Raji (cell line): Measurements from ENCODE around the gene ZNF768.
A peak's percentile ranks its signal among the peaks of the same experiment; 100 is the strongest.

Source experiments
- POLR2A ChIP-seq: IDR thresholded peaks from 2 replicates; pipeline ENCODE4 v1.6.1; 2011; ENCODE audit warnings: low read depth, low read length, control low read depth; ENCODE audit not compliant: insufficient read depth

The ZNF768 gene

GRCh38 chr16:30526823-30527634 lies 663 bp upstream of the ZNF768 start:
- TF ChIP-seq POLR2A: peak; percentile 70

DNA sequence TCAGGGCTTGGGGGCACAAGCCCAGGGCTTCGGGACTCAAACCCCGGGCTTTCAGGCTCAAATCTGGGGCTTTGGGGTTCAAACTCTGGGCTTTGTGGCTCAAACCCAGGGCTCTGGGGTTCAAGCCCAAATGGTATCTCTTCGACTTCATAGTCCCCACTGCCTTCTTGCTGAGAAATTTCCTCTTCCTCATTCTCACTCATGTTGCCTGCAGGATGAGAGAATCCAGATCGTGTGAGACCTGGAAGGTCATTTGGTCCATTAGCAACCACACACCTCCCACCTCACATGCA lies 576 bp downstream of the ZNF768 start:
- no peak for TF ChIP-seq POLR2A

DNA sequence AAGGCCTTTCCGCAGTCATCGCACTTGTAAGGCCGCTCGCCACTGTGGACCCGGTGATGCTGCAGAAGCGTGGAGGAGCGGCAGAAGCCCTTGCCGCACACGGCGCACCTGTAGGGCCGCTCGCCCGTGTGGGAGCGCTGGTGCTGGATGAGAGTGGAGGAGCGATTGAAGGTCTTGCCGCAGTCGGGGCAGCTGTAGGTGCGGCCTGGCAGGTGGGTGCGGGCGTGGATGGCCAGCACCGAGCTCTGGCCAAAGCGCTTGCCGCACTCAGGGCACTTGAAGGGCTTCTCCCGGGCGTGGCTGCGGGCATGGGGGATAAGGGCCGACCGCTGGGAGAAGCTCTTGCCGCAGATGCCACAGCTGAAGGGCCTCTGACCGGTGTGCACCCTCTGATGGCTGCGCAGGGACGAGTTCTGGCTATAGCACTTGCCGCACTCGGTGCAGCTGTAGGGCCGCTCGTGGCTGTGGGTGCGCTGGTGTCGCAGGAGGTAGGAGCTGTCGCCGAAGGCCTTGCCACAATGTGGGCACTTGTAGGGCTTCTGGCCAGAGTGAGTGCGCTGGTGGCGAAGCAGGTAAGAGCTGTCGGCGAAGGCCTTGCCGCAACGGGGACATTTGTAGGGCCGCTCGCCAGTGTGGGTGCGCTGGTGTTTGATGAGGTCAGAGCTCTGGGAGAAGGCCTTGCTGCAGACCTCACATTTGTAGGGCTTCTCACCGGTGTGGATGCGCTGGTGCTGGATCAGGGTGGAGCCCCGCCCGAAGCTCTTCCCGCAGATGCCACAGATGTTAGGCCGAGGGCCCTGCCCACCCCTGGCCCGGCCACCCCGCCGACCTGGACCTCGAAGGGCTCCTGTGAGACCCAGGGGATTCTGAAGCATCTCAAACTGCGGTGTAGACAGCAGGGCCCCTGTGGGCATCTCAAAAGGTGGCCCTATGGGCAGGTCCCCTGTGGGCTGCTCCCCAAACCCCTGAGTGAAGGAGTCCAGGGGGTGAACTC lies 1.5 kb downstream of the ZNF768 start:
- peak; percentile 19; the same call in 1 of the 2 replicates for TF ChIP-seq POLR2A

- no peak for TF ChIP-seq POLR2A
Measured at GRCh38 chr16:30523768-30524574, 2.4 kb downstream of the ZNF768 start.

- no peak for TF ChIP-seq POLR2A
Measured at GRCh38 chr16:30521873-30522641, 4.3 kb downstream of the ZNF768 start.

DNA sequence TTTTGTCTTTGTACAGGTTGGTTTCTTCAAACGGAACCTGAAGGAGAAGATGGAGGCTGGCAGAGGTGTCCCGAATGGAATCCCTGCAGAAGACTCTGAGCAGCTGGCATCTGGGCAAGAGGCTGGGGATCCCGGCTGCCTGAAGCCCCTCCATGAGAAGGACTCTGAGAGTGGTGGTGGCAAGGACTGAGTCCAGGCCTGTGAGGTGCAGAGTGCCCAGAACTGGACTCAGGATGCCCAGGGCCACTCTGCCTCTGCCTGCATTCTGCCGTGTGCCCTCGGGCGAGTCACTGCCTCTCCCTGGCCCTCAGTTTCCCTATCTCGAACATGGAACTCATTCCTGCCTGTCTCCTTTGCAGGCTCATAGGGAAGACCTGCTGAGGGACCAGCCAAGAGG lies 4.9 kb downstream of the ZNF768 start:
- no peak for TF ChIP-seq POLR2A

DNA sequence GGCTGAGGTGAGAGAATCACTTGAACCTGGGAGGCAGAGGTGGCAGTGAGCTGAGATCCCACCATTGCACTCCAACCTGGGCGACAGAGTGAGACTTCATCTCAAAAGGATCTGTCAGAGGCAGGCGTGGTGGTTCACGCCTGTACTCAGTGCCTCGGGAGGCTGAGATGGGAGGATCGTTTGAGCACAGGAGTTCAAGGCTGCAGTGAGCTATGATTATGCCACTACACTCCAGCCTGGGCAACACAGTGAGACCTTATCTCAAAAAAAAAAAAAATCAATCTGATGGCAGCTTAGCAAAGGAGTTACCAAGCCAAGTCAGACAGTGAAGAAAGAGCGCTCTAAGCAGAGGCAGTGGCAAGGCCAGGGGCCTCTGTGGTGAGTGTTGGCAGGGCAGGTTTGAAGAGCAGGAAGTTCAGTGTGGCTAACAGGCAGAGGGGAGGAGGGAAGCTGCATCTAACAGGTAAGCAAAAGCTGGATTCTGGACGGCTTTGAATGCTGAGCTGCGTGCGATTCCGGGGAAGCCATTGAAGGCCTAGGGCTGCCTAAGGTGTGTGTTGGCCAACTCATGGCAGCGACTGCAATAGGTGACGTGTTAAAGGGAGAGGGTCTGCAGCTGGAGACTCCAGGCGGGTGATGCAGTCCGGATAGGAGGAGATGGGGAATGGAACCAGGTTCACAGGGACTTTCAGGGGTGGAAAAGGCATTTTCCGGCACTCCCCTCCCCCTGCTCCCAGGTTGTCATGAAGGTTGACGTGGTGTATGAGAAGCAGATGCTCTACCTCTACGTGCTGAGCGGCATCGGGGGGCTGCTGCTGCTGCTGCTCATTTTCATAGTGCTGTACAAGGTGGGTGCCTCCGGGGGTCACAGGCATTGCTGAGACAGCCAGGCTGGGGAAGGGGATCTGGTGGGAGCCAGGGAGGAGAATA lies 7.0 kb downstream of the ZNF768 start:
- no peak for TF ChIP-seq POLR2A

- no peak for TF ChIP-seq POLR2A
Measured at GRCh38 chr16:30518552-30518951, 7.8 kb downstream of the ZNF768 start.

GRCh38 chr16:30515275-30515674 lies 11.1 kb downstream of the ZNF768 start:
- TF ChIP-seq POLR2A: no peak

GRCh38 chr16:30511509-30511908 lies 14.9 kb downstream of the ZNF768 start:
- TF ChIP-seq POLR2A: no peak

DNA sequence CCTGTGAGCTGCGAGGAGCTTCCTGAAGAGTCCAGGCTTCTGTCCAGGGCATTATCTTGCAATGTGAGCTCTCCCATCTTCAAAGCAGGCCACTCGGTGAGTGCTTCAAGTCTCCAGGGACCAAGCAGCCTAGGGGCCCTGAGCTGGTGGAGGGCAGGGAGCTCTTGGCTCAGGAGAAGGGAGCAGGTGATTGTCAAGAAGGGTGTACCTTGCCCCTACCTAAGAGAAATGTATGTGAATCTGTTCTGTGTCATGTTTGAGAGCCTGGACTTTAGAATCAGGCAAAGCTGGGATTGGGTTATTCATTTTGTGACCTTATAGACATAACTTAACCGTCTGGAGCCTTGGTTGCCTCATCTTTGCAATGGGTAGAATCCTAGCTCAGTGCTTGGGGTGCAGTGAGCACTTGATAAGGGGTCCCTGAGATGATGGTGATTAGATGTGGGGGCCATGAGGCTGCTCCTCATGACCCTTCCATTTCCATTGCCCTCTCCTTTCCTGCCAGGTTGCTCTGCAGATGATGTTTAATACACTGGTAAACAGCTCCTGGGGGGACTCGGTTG lies 15.9 kb downstream of the ZNF768 start:
- TF ChIP-seq POLR2A: no peak

DNA sequence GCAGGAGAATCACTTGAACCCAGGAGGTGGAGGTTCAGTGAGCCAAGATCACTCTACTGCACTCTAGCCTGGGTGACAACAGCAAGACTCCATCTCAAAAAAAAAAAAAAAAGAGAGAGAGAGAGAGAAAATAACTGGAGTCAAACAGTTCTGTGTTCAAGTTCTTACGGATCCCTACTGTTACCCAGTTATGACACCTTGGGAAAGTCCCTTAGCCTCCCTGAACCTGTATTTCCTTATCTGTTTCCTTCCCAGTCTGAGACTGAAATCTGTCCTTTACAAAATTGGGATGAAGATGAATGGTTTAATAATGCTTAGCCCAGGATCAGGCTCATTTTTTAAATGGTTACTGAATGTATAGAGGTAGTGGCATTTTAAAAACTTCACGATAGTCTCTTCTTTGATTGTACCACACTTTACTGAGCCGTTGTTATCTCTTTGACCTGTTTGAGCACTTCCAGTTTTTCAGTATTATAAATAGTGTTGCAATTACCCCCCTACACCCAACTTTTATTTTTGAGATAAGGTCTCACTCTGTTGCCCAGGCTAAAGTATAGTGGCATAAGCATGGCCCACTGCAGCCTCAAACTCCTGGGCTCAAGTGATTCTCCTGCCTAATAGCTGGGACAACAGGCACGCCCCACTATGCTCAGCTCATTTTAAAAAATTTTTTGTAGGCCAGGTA lies 17.1 kb downstream of the ZNF768 start:
- TF ChIP-seq POLR2A: no peak

GRCh38 chr16:30503403-30504296 lies 22.7 kb downstream of the ZNF768 start:
- no peak for TF ChIP-seq POLR2A
